GM18868 (cell line): ENCODE results near the gene FAM3A.
A peak's percentile ranks its signal among the peaks of the same experiment; 100 is the strongest.

ENCODE experiments used
- ATAC-seq: cut with Tn5 transposase; IDR thresholded peaks from one replicate; pipeline ENCODE4 v1.9.1; 2021; ENCODE audit warnings: mild to moderate bottlenecking, moderate library complexity; ENCODE audit not compliant: unreplicated experiment

The FAM3A gene

DNA sequence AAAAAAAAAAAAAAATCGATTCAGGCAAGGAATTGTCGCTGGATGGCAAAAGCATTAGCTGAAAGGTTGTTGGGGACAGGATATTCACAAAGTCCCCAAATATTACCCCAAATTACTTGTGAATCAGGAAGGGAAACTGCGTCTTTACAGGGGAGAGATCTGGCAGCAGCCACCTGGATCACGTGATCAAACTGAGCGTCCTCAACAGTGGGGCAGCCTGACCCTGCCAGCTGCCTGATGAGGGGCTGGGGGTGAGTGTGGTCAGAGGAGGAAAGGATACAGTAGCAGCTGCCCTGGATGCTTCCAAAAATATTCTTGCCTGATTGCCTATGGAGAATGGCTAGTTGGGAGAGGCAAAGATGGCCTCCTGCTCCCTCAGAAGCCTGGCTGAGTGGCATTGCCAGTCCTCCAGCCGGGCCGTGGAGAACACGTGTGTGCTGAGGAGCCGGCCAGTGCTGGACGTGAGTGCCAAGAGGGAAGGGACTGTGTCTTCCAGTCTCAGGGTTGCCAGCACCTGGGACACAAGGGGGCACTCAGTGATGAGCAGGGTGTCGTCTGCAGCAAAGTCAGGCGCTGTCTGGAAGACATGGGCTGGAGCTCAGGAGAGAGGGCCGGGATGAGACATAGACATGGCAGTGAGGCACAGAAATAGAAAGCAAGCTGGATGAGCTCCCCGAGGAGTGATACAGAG lies 34.0 kb downstream of the FAM3A start:
- no peak for ATAC-seq

GRCh38 chrX:154481195-154481594 lies 34.8 kb downstream of the FAM3A start:
- no peak for ATAC-seq

GRCh38 chrX:154478728-154479622 lies 37.1 kb downstream of the FAM3A start, which contains the start of gene LAGE3:
TSS of gene LAGE3 (minus strand) at chrX:154479281. CDS start at chrX:154478915, 366 bp downstream.
- ATAC-seq = peak; percentile 89

GRCh38 chrX:154477891-154478477 lies 38.0 kb downstream of the FAM3A start:
- ATAC-seq = no peak

DNA sequence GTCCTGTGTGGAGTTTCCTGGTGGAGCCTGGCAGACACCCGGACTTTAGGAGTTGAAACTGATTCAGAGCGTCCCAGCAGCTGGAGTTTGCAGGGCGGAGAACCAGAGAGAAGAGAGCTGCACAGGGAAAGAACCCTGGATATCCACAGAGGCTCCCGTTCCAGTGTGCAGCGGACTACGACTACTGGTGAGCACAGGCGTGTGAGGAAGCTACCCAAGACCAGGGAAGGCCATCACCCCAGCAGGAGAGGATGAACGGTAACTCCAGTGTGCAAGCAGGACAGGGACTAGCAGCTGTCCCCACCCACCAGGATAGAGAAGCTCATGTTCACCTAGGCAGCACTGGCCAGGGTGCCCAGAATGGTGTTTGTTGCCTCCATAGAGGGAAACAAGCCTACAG lies 39.2 kb downstream of the FAM3A start:
- ATAC-seq = no peak

GRCh38 chrX:154473683-154474082 lies 42.3 kb downstream of the FAM3A start:
- ATAC-seq = no peak

GRCh38 chrX:154472685-154473632 lies 43.1 kb downstream of the FAM3A start:
- ATAC-seq = no peak

DNA sequence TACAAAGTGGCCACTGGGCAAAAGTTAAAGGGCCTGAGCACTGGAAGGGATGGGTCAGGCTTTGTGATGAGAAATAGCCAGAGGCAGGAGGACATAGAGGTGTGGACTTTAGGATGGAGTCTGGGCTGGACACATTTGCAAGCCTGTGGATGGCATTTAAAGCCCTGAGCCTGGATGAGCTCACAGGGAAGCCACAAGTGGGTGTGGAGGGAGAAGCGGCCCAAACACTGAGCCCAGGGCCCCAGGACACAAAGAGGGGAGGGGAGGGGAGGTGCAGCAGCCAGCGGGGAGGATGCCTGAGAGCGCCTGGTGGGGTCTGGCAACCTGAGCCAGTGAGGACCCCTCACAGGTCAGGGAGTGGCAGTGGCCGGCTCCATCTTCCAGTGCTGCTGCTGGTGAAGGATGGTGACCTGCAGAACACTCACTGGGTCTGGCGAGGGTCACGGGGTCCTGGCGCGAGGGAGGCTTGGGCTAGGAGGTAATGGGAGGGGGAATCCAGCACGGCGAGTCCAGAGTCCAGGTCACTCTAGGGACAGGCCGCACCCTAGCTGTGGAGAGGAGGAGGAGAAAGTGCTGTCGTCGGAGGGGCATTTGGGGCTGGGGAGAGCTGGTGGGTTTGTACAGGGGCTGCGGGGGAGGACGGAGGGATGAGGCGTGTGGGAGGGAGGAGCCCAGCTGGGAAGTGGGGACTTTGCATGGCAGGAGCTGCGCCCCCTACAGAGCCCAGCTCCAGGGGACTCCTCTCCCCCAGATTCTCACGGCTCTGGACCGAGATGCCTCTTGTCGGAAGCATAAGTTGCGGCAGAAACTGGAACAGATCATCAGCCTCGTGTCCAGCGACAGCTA lies 44.0 kb downstream of the FAM3A start:
- no peak for ATAC-seq

DNA sequence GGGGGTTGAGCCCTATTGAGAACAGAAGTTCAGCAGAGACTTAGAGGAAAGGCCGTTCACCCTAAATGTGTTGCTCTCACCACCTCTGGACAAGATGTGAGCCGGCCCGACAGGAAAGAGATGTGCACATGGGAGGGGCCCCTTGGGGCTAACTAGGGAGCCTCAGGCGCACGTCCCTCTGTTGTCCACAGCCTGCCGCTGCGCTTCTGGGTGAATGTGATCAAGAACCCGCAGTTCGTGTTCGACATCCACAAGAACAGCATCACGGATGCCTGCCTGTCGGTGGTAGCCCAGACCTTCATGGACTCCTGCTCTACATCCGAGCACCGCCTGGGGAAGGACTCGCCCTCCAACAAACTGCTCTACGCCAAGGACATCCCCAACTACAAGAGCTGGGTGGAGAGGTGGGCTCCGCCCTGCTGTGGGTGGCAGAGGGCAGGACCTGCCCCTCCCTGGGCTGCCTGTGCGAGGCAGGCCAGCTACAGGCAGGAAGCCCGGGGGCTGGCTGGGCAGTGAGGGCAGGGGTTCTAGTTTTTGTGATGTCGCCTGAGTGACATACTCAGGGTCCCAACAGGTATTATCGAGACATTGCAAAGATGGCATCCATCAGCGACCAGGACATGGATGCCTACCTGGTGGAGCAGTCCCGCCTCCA lies 45.0 kb downstream of the FAM3A start:
- ATAC-seq = no peak

- ATAC-seq = no peak
Observed at GRCh38 chrX:154470434-154470833, 45.6 kb downstream of the FAM3A start.

- ATAC-seq = no peak
Observed at GRCh38 chrX:154469880-154470279, 46.2 kb downstream of the FAM3A start.

DNA sequence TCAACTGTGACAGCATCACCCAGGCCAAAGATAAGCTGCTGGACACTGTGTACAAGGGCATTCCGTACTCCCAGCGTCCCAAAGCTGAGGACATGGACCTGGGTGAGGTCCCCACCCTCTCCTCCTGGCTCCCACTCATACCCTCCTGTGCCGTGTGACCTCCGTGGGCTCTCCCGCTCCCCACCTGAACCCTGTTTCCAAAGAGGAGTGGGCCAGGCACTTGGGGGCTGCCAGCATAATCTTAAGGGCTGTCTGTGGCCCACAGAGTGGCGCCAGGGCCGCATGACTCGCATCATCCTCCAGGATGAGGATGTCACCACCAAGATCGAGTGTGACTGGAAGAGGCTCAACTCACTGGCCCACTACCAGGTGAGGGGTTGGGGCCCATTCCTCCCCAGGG lies 46.9 kb downstream of the FAM3A start:
- no peak for ATAC-seq

DNA sequence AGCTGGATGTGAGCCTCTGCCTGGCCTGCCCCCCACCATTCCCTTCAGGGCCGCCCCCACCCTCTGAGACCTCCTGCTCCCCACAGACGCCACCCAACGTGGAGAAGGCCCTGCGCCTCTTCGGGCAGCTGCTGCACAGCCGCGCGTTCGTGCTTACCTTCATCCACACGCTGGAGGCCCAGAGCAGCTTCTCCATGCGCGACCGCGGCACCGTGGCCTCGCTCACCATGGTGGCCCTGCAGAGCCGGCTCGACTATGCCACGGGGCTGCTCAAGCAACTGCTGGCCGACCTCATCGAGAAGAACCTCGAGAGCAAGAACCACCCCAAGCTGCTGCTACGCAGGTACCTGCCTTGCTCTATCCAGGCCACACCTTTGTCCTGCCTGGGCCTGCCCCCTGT lies 47.8 kb downstream of the FAM3A start:
- no peak for ATAC-seq

- no peak for ATAC-seq
Observed at GRCh38 chrX:154467556-154467955, 48.5 kb downstream of the FAM3A start.

- ATAC-seq = no peak
Observed at GRCh38 chrX:154466907-154467306, 49.1 kb downstream of the FAM3A start.

DNA sequence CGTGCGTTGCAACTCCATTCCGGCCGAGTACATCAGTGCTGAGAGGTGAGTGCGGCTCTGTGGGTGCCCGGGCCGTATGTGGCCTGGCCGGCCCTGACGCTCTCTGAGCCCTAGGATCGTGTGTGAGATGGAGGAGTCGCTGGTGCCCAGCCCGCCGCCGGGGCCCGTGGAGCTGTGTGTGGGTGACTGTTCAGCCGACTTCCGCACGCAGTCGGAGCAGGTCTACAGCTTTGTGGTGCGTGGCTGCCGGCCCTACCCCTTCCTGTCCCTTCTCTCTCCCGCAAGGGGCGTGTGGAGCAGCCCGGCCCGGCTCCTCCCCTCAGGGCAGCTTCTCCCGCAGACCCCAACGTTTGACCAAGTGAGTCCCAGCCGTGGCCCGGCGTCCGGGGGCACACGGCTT lies 50.0 kb downstream of the FAM3A start:
- ATAC-seq = no peak

DNA sequence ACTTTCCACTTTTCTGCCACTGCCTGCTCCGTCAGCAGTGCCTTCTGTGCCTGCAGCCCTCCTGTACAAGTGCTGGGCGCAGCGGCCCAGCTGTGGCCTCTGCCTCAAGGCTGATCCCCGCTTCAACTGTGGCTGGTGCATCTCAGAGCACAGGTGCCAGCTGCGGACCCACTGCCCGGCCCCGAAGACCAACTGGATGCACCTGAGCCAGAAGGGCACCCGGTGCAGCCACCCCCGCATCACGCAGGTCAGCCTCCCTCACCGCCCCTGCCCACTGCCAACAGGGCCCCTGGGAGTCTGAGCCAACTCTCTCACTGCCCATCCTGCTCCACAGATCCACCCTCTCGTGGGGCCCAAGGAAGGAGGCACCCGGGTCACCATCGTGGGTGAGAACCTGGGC lies 50.4 kb downstream of the FAM3A start:
- ATAC-seq = no peak

- no peak for ATAC-seq
Observed at GRCh38 chrX:154464806-154465365, 51.1 kb downstream of the FAM3A start.
